Spleen (tissue), 7 donors: ENCODE measurements around the gene PKP4.

Experiments
- POLR2A ChIP-seq, 3 donors: fragments of 450-650 bp; IDR thresholded peaks; one replicate each; pipeline ENCODE4 v1.5.1; 2017; ENCODE audit warnings: antibody characterized with exemption in 3 of 3, mild to moderate bottlenecking in 1 of 3
- POLR2AphosphoS5 ChIP-seq, 3 donors: sonication (generic); formaldehyde crosslinking; IDR thresholded peaks; one replicate each; pipeline ENCODE4 v1.5.1; 2017; ENCODE audit warnings: antibody characterized with exemption in 3 of 3
- TF ChIP-seq, protein P1 (sequence below), 11 experiments: fragments of 200-600 bp in 7 of 11; fragments of 450-650 bp in 4 of 11; sonication (generic) in 4 of 11; IDR thresholded peaks in 8 of 11; conservative IDR thresholded peaks in 3 of 11; 1 replicate in 7 of 11; 2 replicates in 4 of 11; pipeline versions ENCODE4 v1.4.0 to v1.8.0; 2016 to 2021; ENCODE audit warnings: antibody characterized with exemption in 11 of 11, inconsistent platforms in 4 of 11, mild to moderate bottlenecking in 1 of 11
- donor health status: DM: no; HTN: no; CAD: no; lungs with moderate emphysema.
- donor health status: DM: no; HTN: no; CAD: no.
- donor health status: DM: no; HTN: no; CAD: no.

DNA sequence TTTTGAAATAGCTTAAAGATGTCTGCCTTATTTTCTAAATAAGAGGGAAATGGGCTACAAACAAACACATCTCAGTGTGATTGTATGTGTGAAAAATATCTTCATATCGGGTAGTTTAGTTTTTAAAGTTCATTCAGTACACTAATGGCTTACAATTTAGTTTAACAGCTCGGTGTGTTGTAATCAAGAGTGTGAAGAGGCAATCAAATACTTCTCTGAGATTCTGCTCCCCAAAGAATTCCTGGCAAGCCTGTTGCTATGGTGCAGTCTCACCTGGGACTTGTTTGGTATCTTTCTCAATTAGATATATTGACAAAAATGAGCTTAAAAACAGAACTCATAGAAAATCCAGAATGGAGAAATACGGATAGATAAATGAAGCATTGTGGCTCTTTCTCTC lies 99.4 kb downstream of the PKP4 start:
- TF ChIP-seq POLR2A (IDR thresholded peaks at IDR 0.05) (no peak), POLR2AphosphoS5 (IDR thresholded peaks at IDR 0.05) (no peak)
- TF ChIP-seq, protein P1, sequence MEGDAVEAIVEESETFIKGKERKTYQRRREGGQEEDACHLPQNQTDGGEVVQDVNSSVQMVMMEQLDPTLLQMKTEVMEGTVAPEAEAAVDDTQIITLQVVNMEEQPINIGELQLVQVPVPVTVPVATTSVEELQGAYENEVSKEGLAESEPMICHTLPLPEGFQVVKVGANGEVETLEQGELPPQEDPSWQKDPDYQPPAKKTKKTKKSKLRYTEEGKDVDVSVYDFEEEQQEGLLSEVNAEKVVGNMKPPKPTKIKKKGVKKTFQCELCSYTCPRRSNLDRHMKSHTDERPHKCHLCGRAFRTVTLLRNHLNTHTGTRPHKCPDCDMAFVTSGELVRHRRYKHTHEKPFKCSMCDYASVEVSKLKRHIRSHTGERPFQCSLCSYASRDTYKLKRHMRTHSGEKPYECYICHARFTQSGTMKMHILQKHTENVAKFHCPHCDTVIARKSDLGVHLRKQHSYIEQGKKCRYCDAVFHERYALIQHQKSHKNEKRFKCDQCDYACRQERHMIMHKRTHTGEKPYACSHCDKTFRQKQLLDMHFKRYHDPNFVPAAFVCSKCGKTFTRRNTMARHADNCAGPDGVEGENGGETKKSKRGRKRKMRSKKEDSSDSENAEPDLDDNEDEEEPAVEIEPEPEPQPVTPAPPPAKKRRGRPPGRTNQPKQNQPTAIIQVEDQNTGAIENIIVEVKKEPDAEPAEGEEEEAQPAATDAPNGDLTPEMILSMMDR (IDR thresholded peaks at IDR 0.05 in 8 of 11, conservative IDR thresholded peaks at IDR 0.05 in 3 of 11): no peak
